GM10248 (cell line): Measurements from ENCODE around the gene TADA2A.

Experiments
- CTCF ChIA-PET: fragments of 300-600 bp; sonication (Branson Sonifier 250); formaldehyde crosslinking; extraction: SDS; loops from one replicate; lab custom pipeline; 2021; ENCODE audit warnings: antibody characterized with exemption; lab: Yijun Ruan, JAX
- POLR2A ChIA-PET: fragments of 350-650 bp; sonication (Branson Sonifier 250); formaldehyde crosslinking; extraction: SDS; loops from one replicate; lab custom pipeline; 2020; ENCODE audit warnings: antibody characterized with exemption; lab: Yijun Ruan, JAX
- DNase-seq: peaks from one replicate; pipeline ENCODE4 v3.0.0; 2012; ENCODE audit errors: extremely low spot score
- CTCF ChIP-seq: IDR thresholded peaks from 2 replicates; pipeline ENCODE4 v1.5.1; 2012; ENCODE audit warnings: mild to moderate bottlenecking, low read depth; ENCODE audit errors: extremely low read depth, missing control alignments, control extremely low read depth

Gene TADA2A

GRCh38 chr17:37521821-37522220, 115.1 kb downstream of the TADA2A start:
- ChIA-PET POLR2A (no interaction called here), CTCF (interaction anchor here (1.0 to 1.6 kb wide), 3 partner anchors 9 to 148 kb away, joined by 3 to 5 read pairs (median 4); no protein-coding TSS in a partner anchor)
- no peak for TF ChIP-seq CTCF
- DNase-seq: no peak

GRCh38 chr17:37523715-37524219, 117.1 kb downstream of the TADA2A start:
- ChIA-PET CTCF (interaction anchor here (1.6 kb wide), 1 partner anchor 10 kb away, joined by 5 read pairs; no protein-coding TSS in a partner anchor), POLR2A (no interaction called here)
- TF ChIP-seq CTCF: no peak
- no peak for DNase-seq

GRCh38 chr17:37527249-37527851, 120.7 kb downstream of the TADA2A start:
- ChIA-PET POLR2A (no interaction called here), CTCF (interaction anchor here (0.6 to 2.6 kb wide), 8 partner anchors 9 to 317 kb away, joined by 3 to 12 read pairs (median 5); no protein-coding TSS in a partner anchor)
- peak; percentile 60 for TF ChIP-seq CTCF
- DNase-seq: peak; percentile 38
